WTC11 (cell line): Measurements from ENCODE around the gene DSC3. TPM values are rescaled to one million over a fixed set of nuclear protein-coding genes. Genes with fewer than 3 reads are reported as not detected.

Experiments used
- ATAC-seq: fragments of 200-7000 bp; cut with Tn5 transposase; 2 replicates; pipeline ENCODE4 v1.10.0; 2021; ENCODE audit warnings: mild to moderate bottlenecking, moderate library complexity
- CTCF ChIA-PET: fragments of 300-600 bp; sonication (Branson Sonifier 250); formaldehyde crosslinking; loops from one replicate; lab custom pipeline; 2021; ENCODE audit warnings: antibody characterized with exemption; lab: Charles Lee
- POLR2A ChIA-PET: fragments of 350-600 bp; sonication (Branson Sonifier 250); formaldehyde crosslinking; loops from one replicate; lab custom pipeline; 2021; ENCODE audit warnings: antibody characterized with exemption; lab: Charles Lee
- DNase-seq: peaks from one replicate; pipeline ENCODE4 v3.0.0; 2021; ENCODE audit warnings: low spot score
- H3K27ac Mint-ChIP-seq: 2 replicates; pipeline ENCODE4 v1.8.0; 2021; ENCODE audit warnings: mixed read lengths
- H3K27me3 Mint-ChIP-seq: 2 replicates; pipeline ENCODE4 v1.8.0; 2021; ENCODE audit warnings: low read depth, mild to moderate bottlenecking, moderate library complexity, mixed read lengths
- H3K36me3 Mint-ChIP-seq: 2 replicates; pipeline ENCODE4 v1.8.0; 2021; ENCODE audit warnings: mixed read lengths
- H3K4me1 Mint-ChIP-seq: 2 replicates; pipeline ENCODE4 v1.8.0; 2022; ENCODE audit warnings: mixed read lengths
- H3K4me3 Mint-ChIP-seq: 2 replicates; pipeline ENCODE4 v1.8.0; 2021; ENCODE audit warnings: mild to moderate bottlenecking, moderate library complexity, mixed read lengths
- H3K9me3 Mint-ChIP-seq: 2 replicates; pipeline ENCODE4 v1.8.0; 2021; ENCODE audit warnings: mixed read lengths
- AR ChIP-seq: fragments of 250-450 bp; sonication (Bioruptor Pico); IDR thresholded peaks from 2 replicates; pipeline ENCODE4 v1.9.0; 2021; ENCODE audit warnings: mild to moderate bottlenecking
- ATF1 ChIP-seq: sonication (generic); formaldehyde crosslinking; IDR thresholded peaks from 2 replicates; pipeline ENCODE4 v1.8.1; 2023; ENCODE audit warnings: mild to moderate bottlenecking, moderate library complexity, missing genetic modification reagents
- ATF3 ChIP-seq: sonication (generic); formaldehyde crosslinking; conservative IDR thresholded peaks from 2 replicates; pipeline ENCODE4 v1.8.1; 2022; ENCODE audit warnings: mild to moderate bottlenecking, missing genetic modification reagents
- CREM ChIP-seq: sonication (generic); formaldehyde crosslinking; IDR thresholded peaks from 2 replicates; pipeline ENCODE4 v1.8.1; 2022; ENCODE audit warnings: mild to moderate bottlenecking, missing genetic modification reagents, moderate library complexity
- ERG ChIP-seq: fragments of 250-450 bp; sonication (Bioruptor Pico); IDR thresholded peaks from 2 replicates; pipeline ENCODE4 v1.8.0; 2021; ENCODE audit warnings: mild to moderate bottlenecking
- GABPB1 ChIP-seq: sonication (generic); formaldehyde crosslinking; IDR thresholded peaks from 2 replicates; pipeline ENCODE4 v1.8.1; 2023; ENCODE audit warnings: mild to moderate bottlenecking, missing genetic modification reagents
- GRHL2 ChIP-seq: fragments of 250-450 bp; sonication (Bioruptor Pico); IDR thresholded peaks from 2 replicates; pipeline ENCODE4 v1.8.0; 2022; ENCODE audit warnings: mild to moderate bottlenecking, moderate library complexity; ENCODE audit not compliant: insufficient replicate concordance, severe bottlenecking
- JUN ChIP-seq: sonication (generic); formaldehyde crosslinking; IDR thresholded peaks from 2 replicates; pipeline ENCODE4 v1.8.0; 2023; ENCODE audit warnings: mild to moderate bottlenecking, missing genetic modification reagents
- NFATC4 ChIP-seq: fragments of 250-450 bp; sonication (Bioruptor Pico); IDR thresholded peaks from 2 replicates; pipeline ENCODE4 v1.9.0; 2021; ENCODE audit warnings: mild to moderate bottlenecking
- ZNF138 ChIP-seq: sonication (generic); formaldehyde crosslinking; conservative IDR thresholded peaks from 2 replicates; pipeline ENCODE4 v1.8.1; 2022; ENCODE audit warnings: mild to moderate bottlenecking, moderate library complexity, missing genetic modification reagents
- ZNF281 ChIP-seq: sonication (generic); formaldehyde crosslinking; IDR thresholded peaks from 2 replicates; pipeline ENCODE4 v1.8.0; 2023; ENCODE audit warnings: mild to moderate bottlenecking, missing genetic modification reagents
- ZNF317 ChIP-seq: sonication (generic); formaldehyde crosslinking; IDR thresholded peaks from 2 replicates; pipeline ENCODE4 v1.8.1; 2023; ENCODE audit warnings: low read depth, mild to moderate bottlenecking, moderate library complexity, missing genetic modification reagents, borderline replicate concordance
- ZNF396 ChIP-seq: fragments of 250-450 bp; sonication (Bioruptor Pico); IDR thresholded peaks from 2 replicates; pipeline ENCODE4 v1.8.0; 2021; ENCODE audit warnings: mild to moderate bottlenecking, moderate library complexity, borderline replicate concordance
- ZNF671 ChIP-seq: fragments of 250-450 bp; sonication (Bioruptor Pico); IDR thresholded peaks from 2 replicates; pipeline ENCODE4 v1.8.0; 2021; ENCODE audit warnings: mild to moderate bottlenecking
- total RNA-seq: library from RNA; stranded (reverse); gene quantifications from 3 replicates; pipeline ENCODE4 v1.2.3, GENCODE V29; 2021
- TF ChIP-seq, protein P1 (sequence below): sonication (generic); formaldehyde crosslinking; IDR thresholded peaks from 2 replicates; pipeline ENCODE4 v1.8.0; 2022; ENCODE audit warnings: mild to moderate bottlenecking, missing genetic modification reagents

DSC3 gene
- total RNA-seq, 1 experiment from 2014 or later, result 2.6 TPM

GRCh38 chr18:31044926-31045325 lies 2.4 kb upstream of the DSC3 start:
- no peak for ATAC-seq
- ChIA-PET CTCF (no interaction called here), POLR2A (no interaction called here)
- Mint-ChIP-seq H3K9me3 (no peaks in the 10 kb centered on the region), H3K36me3 (no peaks in the 10 kb centered on the region), H3K4me1 (peaks cover 34% of the 10 kb centered on the region), H3K27ac (no peak overlapping the region), H3K4me3 (no peak overlapping the region), H3K27me3 (peaks cover 60% of the 10 kb centered on the region)
- DNase-seq, result no peak
- no peak for TF ChIP-seq ATF1 (CRISPR knock-in tag)
- no peak for TF ChIP-seq AR (CRISPR knock-in tag)
- no peak for TF ChIP-seq ZNF138 (CRISPR knock-in tag)
- no peak for TF ChIP-seq ZNF396
- TF ChIP-seq ZNF281 (CRISPR knock-in tag), result no peak
- TF ChIP-seq, protein P1, sequence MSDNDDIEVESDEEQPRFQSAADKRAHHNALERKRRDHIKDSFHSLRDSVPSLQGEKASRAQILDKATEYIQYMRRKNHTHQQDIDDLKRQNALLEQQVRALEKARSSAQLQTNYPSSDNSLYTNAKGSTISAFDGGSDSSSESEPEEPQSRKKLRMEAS (CRISPR knock-in tag), result no peak
- TF ChIP-seq GABPB1, result no peak
- no peak for TF ChIP-seq ERG (CRISPR knock-in tag)

GRCh38 chr18:31043709-31044108 lies 1.2 kb upstream of the DSC3 start:
- ChIA-PET CTCF (no interaction called here), POLR2A (no interaction called here)
- Mint-ChIP-seq H3K27me3 (peaks cover 69% of the 10 kb centered on the region), H3K27ac (no peak overlapping the region), H3K9me3 (no peaks in the 10 kb centered on the region), H3K36me3 (no peaks in the 10 kb centered on the region), H3K4me1 (peaks cover 34% of the 10 kb centered on the region), H3K4me3 (peak overlapping the region; percentile 89)
- ATAC-seq (no peak), DNase-seq (no peak)
- no peak for TF ChIP-seq GRHL2 (CRISPR knock-in tag)
- TF ChIP-seq ZNF671, result no peak
- no peak for TF ChIP-seq AR (CRISPR knock-in tag)
- TF ChIP-seq ATF3 (CRISPR knock-in tag), result no peak
- TF ChIP-seq NFATC4 (CRISPR knock-in tag), result no peak
- no peak for TF ChIP-seq ZNF317
- TF ChIP-seq JUN (CRISPR knock-in tag), result no peak
- no peak for TF ChIP-seq CREM
